HG03342 (cell line): ENCODE measurements around the gene TNRC6B.
"Not testable (repeated sequence)": the region's sequence is repeated elsewhere in the genome, so short reads cannot be mapped to it uniquely, and the experiment has no call there.

Experiments
- ATAC-seq: cut with Tn5 transposase; IDR thresholded peaks from one replicate; pipeline ENCODE4 v1.9.1; 2021; ENCODE audit warnings: mild to moderate bottlenecking, moderate library complexity; ENCODE audit not compliant: unreplicated experiment

The TNRC6B gene

GRCh38 chr22:40181323-40181722 lies 3.6 kb downstream of the TNRC6B start:
- no peak for ATAC-seq

- no peak for ATAC-seq
Measured at GRCh38 chr22:40182231-40182835, 4.6 kb downstream of the TNRC6B start.

- no peak for ATAC-seq
Measured at GRCh38 chr22:40183029-40183581, 5.4 kb downstream of the TNRC6B start.

- ATAC-seq: not testable (repeated sequence)
Measured at GRCh38 chr22:40183603-40184002, 5.9 kb downstream of the TNRC6B start.

- no peak for ATAC-seq
Measured at GRCh38 chr22:40187389-40187788, 9.7 kb downstream of the TNRC6B start.

- no peak for ATAC-seq
Measured at GRCh38 chr22:40189997-40190396, 12.3 kb downstream of the TNRC6B start.

GRCh38 chr22:40190501-40190900 lies 12.8 kb downstream of the TNRC6B start:
- ATAC-seq: no peak

GRCh38 chr22:40193429-40194421 lies 16.0 kb downstream of the TNRC6B start:
- no peak for ATAC-seq

GRCh38 chr22:40194656-40195055 lies 16.9 kb downstream of the TNRC6B start:
- no peak for ATAC-seq

- ATAC-seq: no peak
Measured at GRCh38 chr22:40196628-40197360, 19.1 kb downstream of the TNRC6B start.

- ATAC-seq: not testable (repeated sequence)
Measured at GRCh38 chr22:40197421-40197820, 19.7 kb downstream of the TNRC6B start.

- no peak for ATAC-seq
Measured at GRCh38 chr22:40198733-40199132, 21.0 kb downstream of the TNRC6B start.

GRCh38 chr22:40199223-40199622 lies 21.5 kb downstream of the TNRC6B start:
- no peak for ATAC-seq

- ATAC-seq: no peak
Measured at GRCh38 chr22:40199852-40200251, 22.1 kb downstream of the TNRC6B start.

- no peak for ATAC-seq
Measured at GRCh38 chr22:40200795-40201530, 23.2 kb downstream of the TNRC6B start.

GRCh38 chr22:40202225-40202944 lies 24.7 kb downstream of the TNRC6B start:
- no peak for ATAC-seq

- ATAC-seq: no peak
Measured at GRCh38 chr22:40203572-40203971, 25.8 kb downstream of the TNRC6B start.

GRCh38 chr22:40204321-40205116 lies 26.8 kb downstream of the TNRC6B start:
- no peak for ATAC-seq

GRCh38 chr22:40206561-40206960 lies 28.8 kb downstream of the TNRC6B start:
- ATAC-seq: no peak
